NCI-H1694 (cell line): ENCODE measurements around the gene PPP1R1B.
A peak's percentile ranks its signal among the peaks of the same experiment; 100 is the strongest.

ENCODE experiments used
- DNase-seq: peaks from one replicate; lab custom pipeline; 2025; lab: John Stamatoyannopoulos, UW

PPP1R1B gene

GRCh38 chr17:39615434-39615833 lies 11.3 kb upstream of the PPP1R1B start:
- DNase-seq = no peak

DNA sequence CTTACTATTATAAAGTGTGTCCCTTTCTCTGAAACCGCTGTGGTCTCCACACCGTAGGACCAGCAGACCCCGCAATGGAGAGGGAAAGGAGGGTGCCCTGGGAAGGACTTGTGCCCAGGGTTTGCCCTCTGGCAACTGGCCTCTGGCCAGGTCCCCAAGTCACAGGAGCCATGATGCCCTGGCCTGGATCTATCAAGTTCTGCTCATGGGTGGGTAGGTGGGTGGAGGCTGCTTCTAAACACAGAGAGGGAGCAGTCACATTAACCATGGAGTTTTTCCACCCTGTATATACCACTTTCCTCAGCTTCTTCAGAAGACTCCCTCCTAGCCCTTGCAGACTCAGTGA lies 9.7 kb upstream of the PPP1R1B start:
- DNase-seq = no peak

DNA sequence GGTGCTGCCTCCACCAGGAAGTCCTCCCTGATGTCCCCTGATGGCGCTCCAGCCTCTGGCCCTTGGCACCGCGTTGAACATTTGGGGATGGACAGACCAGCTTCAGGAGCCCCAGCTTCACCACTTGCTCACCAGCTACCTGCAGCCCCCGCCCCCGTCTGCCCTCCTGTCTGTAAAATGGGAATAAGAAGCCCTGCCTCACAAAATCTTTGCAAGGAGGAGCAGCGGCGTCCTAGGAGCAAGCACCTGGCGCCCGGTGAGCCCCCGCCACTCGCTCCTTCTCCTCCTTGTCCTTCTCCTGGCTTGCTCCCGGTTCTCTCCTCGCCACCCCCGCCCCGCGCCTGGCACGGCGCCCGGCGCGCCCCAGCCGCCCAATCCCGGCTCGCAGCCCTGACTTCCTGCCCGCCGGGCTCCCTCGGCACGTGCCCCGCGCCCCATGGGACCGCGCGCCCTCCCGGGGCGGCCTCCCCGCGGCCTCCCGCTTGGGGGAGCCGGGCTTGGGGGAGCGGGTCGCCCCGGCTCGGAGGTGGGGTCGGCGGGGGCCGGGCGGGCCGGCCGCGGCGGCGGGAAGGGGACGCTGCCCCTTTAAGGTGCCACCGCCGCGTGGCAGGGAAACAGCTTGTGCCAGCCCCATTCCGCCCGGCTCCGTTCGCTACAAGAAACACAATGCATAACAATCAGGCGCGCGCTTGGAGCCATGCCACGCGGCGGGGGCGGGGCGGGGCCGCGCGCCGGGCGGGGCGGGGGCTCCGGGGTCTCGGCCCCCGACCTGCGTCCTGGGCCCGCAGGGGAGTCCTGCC lies 9.1 kb upstream of the PPP1R1B start:
- DNase-seq = peak; percentile 47

GRCh38 chr17:39618246-39618913 lies 8.4 kb upstream of the PPP1R1B start:
- peak; percentile 42 for DNase-seq

DNA sequence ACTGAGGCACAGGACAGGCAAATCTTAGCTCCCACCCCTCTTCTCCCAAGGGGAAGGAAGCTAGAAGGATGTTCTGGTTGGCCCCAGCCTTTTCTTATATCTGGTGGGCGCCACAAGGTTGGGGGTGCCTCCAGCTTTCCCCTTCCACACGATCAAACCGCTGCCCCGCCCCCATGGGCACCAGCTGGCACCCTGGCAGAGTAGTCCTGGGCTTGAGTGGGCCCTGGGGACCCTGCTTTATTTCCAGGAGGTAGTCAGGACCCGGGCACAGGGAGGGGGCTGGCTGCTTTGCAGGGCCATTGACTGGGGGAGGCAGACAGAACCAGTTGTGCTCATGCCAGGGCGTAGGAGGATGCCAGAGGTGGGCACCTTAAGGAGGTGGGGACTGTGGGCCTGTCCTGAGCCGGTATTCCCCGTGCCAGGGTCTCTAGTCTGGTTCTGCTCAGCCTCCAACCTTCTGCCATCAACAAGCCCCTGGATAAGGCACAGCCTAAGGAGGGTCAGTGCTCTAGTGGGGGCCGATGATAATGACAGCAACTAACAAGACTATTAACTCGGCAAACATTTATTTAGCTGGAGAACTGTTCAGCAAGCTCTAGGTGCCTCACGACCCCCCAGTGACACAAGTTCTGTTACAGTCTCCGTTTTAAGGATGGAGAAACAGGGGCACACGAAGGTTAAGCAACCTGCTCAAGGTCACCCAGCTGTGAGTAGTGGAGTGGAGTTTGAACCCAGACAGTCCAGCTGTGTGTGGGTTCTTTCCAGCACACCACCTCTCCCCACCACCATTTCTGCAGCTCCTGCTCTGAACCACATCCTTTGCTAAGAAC lies 7.6 kb upstream of the PPP1R1B start:
- peak; percentile 61 for DNase-seq

- DNase-seq = no peak
These were observed 7.0 kb upstream of the PPP1R1B start for GRCh38 chr17:39619786-39620101.

DNA sequence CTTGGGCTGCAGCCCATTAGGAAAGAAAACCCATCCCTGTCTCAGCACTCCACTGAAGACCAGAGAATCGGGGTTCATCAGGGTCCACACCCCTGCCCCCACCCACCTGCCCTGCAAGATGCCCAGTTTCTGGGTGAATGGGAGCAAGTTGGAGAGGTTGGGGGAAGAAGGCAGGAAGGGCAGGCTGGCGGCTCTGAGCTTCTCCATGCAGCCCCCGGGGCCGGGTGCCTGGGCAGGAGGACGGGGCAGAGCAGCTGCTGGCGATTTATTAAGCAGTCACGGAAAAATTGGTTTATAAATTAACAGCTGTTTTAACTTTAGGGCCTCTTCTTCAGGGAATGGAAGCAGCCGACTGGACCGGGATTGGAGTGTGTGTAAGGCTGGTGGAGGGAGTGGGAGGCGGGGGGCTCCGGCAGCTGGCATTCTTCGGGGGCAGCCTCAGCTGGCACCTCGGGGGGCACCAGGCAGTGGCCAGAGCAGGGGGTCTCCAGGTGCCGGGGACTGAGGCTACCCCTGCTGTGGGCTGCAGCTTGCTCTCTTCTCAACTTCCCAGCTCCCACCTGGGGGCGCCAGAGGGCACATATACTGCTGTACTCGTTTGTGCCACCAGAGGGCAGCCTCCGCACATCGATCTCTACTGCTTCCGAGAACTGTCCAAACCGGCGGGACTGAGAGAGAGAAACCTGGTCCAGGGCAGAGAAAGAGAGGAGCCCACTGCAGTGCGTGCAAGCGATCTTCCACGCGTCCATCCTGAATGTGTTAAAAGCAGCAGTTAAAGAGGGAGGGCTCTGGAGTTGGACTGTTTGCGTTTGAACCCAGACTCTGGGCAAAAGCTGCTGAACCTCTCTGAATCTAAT lies 5.0 kb upstream of the PPP1R1B start:
- DNase-seq = peak; percentile 83

DNA sequence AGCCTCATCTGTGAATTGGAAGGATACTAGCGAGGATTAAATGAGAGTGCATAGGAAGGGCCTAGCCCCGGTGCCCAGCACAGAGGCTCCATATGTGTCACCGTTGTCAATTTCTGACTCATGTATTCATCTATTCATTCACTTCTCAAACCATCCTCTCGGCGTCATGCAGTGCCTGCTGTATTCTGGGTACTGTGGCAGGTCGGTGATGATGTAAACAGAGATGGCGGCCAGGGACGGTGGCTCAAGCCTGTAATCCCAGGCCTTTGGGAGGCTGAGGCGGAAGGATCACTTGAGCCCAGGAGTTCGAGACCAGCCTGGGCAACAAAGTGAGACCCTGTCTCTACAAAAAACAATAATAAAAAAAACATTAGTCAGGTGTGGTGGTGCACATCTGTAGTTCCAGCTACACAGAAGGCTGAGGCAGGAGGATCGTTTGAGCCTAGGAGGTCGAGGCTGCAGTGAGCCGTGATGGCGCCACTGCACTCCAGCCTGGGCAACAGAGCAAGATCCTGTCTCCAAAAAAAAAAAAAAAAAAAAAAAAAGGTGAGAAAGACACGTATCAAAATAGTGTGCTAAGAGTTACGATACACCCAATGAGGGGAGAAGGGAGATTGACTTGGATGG lies 4.3 kb upstream of the PPP1R1B start:
- DNase-seq = no peak

DNA sequence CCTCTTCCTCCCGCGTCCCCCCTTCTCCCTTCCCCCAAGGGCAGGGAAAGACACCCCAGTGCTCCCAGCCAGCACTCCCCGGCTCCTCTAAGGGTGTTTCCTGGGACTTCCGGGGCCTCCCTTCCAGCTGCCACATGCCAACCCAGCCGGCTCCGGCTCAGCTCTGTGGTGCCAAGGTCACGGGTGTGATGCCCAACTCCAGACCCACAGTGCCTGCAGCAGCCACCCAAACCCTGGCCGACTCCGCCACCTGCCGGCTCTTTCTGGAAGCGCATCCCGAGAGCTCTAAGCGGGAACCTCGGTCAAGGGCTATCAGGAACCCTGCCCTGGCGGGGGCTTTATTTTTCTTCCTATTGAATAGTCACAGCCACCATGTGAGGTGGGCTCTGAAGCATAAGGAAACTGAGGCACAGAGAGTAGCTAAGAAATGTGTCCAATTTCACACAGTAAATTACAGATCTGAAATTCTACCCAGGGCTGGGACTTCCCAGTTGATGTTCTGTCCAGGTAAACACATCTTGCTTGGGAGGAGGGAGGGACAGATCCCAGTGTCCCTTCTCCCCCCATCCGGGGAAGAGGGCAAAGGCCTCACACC lies 3.3 kb upstream of the PPP1R1B start:
- DNase-seq = peak; percentile 67

GRCh38 chr17:39624313-39624712 lies 2.4 kb upstream of the PPP1R1B start:
- no peak for DNase-seq

DNA sequence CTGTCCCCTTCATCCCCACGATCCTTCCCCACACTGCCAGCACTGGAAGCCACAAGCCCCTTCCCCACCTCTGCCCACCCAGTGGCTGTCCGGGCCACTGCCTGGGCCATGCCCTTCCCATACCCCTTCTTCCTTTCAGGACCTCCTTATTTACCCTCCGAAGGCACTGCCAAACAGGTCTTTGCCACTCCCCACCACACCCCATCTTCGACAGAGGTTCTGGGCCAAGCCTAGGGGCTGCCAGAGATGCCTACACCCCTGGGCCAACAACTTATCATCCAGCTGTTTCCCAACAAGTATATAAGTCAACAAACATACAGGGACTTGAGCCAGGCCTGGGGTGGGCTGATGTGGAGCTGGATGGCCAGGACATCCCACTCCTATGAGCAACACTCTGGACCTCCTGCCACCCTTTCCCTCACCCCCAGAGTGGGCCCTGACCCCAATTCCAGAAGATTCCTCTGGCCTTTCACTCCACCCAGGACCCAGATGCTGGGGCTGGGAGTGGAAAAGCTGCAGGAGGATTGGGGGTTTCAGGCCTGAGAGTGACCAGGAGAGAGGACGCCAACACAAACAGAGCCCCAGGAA lies 1.5 kb upstream of the PPP1R1B start:
- DNase-seq = no peak

DNA sequence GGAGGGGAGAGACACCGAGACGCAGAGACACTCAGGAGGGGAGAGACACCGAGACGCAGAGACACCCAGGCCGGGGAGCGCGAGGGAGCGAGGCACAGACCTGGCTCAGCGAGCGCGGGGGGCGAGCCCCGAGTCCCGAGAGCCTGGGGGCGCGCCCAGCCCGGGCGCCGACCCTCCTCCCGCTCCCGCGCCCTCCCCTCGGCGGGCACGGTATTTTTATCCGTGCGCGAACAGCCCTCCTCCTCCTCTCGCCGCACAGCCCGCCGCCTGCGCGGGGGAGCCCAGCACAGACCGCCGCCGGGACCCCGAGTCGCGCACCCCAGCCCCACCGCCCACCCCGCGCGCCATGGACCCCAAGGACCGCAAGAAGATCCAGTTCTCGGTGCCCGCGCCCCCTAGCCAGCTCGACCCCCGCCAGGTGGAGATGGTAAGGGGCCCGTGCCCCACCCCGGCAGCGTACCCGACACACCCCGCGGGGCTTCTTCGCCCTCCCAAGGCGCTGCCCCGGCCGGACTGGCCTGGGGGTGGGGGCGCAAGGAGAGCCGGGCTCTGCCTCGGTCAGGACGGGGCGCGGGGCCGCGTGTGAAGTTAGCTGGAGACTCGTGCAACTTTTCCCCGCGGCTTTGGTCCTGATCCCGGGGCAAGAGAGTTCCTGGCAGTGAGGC lies 427 bp downstream of the PPP1R1B start:
- DNase-seq = no peak

- DNase-seq = no peak
These were observed 1.2 kb downstream of the PPP1R1B start for GRCh38 chr17:39627712-39628516.

- DNase-seq = no peak
These were observed 2.1 kb downstream of the PPP1R1B start for GRCh38 chr17:39628655-39629493.

DNA sequence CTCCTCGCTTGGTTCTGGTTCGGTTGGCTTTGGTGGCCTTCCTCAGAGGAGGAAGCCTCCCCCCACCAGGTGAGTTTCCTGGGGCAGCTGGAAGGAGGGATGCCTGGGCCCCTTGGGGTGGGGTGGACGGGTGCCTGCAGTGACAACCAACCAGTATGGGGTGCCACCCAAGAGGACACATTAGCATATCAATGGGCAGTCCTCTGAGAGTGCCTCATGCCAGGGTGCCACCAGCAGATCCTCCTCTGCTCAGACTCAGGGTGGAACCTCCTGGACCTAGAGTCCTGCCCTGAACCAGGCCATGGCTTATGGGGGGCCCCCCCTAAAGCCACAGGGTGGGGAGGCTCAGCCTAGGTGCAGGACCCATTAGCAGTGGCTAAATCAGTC lies 2.7 kb downstream of the PPP1R1B start:
- no peak for DNase-seq

DNA sequence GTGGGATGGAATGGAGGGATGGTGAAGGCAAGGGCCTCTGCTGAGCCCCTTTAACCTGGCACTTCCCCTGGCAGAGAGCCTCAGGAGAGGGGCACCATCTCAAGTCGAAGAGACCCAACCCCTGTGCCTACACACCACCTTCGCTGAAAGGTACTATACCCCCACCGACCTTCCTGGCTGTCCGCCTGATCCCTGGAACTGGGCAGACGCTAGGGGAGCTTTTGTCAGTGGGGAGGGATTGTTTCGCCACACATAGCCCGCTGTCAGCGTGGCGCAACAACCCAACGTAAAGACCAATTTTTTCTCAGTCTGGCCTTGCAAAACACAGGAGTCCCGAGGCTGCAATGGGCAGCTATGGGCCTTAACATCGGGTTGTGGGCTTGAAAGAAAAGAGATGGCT lies 3.1 kb downstream of the PPP1R1B start:
- no peak for DNase-seq

GRCh38 chr17:39631403-39631802 lies 4.7 kb downstream of the PPP1R1B start:
- DNase-seq = no peak

- DNase-seq = no peak
These were observed 5.6 kb downstream of the PPP1R1B start for GRCh38 chr17:39632153-39632941.
